Fibroblast of pulmonary artery (primary cell): ENCODE measurements around the gene TRMT10B.

Experiments
- DNase-seq: peaks from one replicate; pipeline ENCODE4 v3.0.0-alpha.2; 2010; ENCODE audit warnings: low read depth
- H3K4me3 ChIP-seq: replicated peaks from 2 replicates; pipeline ENCODE4 v1.5.1; 2011; ENCODE audit warnings: low read depth, mild to moderate bottlenecking, control low read depth, low read length, moderate library complexity
- TF ChIP-seq, protein P1 (sequence below): IDR thresholded peaks from 2 replicates; pipeline ENCODE4 v1.5.1; 2011; ENCODE audit warnings: mild to moderate bottlenecking, control low read depth, low read length, inconsistent platforms; ENCODE audit errors: missing control alignments

TRMT10B gene, protein sequence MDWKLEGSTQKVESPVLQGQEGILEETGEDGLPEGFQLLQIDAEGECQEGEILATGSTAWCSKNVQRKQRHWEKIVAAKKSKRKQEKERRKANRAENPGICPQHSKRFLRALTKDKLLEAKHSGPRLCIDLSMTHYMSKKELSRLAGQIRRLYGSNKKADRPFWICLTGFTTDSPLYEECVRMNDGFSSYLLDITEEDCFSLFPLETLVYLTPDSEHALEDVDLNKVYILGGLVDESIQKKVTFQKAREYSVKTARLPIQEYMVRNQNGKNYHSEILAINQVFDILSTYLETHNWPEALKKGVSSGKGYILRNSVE

GRCh38 chr9:37753489-37754190 is at the start of gene TRMT10B:
Gene TRMT10B (plus strand): TSS chr9:37753805. CDS start chr9:37761932, 8,127 bp downstream.
- DNase-seq = peak; percentile 75
- TF ChIP-seq, protein P1, sequence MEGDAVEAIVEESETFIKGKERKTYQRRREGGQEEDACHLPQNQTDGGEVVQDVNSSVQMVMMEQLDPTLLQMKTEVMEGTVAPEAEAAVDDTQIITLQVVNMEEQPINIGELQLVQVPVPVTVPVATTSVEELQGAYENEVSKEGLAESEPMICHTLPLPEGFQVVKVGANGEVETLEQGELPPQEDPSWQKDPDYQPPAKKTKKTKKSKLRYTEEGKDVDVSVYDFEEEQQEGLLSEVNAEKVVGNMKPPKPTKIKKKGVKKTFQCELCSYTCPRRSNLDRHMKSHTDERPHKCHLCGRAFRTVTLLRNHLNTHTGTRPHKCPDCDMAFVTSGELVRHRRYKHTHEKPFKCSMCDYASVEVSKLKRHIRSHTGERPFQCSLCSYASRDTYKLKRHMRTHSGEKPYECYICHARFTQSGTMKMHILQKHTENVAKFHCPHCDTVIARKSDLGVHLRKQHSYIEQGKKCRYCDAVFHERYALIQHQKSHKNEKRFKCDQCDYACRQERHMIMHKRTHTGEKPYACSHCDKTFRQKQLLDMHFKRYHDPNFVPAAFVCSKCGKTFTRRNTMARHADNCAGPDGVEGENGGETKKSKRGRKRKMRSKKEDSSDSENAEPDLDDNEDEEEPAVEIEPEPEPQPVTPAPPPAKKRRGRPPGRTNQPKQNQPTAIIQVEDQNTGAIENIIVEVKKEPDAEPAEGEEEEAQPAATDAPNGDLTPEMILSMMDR = no peak

GRCh38 chr9:37705787-37706186 is 47.8 kb upstream of the TRMT10B start:
- TF ChIP-seq, protein P1 = no peak
- H3K4me3 ChIP-seq = no peak overlapping the region
- no peak for DNase-seq

More at GRCh38 chr9:37753489-37754190, at the start of gene TRMT10B:
- peak within 1 kb of the TSS; percentile 84 for H3K4me3 ChIP-seq

DNA sequence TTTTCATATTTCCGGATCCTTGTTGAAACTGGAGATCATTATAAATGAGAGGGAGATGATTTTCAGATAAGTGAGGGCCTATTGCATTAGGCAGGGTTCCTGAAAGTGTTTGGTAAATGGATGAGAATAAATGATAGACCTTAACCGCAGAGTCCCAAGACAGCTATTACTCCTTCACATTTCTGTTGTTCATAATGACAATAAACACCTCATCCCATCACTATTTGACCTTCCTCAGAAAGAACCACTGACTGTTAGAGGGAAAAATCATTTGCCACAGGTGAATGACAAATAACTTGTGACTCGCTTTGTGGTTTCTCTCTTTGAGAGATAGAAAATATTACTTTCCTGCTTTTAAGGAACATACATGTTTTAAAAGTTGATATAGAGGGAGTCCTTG is 47.3 kb upstream of the TRMT10B start:
- H3K4me3 ChIP-seq = no peak overlapping the region
- DNase-seq = no peak
- TF ChIP-seq, protein P1 = no peak

- H3K4me3 ChIP-seq = no peak overlapping the region
- TF ChIP-seq, protein P1 = no peak
- DNase-seq = no peak
Measured at GRCh38 chr9:37707748-37708147, 45.9 kb upstream of the TRMT10B start.

DNA sequence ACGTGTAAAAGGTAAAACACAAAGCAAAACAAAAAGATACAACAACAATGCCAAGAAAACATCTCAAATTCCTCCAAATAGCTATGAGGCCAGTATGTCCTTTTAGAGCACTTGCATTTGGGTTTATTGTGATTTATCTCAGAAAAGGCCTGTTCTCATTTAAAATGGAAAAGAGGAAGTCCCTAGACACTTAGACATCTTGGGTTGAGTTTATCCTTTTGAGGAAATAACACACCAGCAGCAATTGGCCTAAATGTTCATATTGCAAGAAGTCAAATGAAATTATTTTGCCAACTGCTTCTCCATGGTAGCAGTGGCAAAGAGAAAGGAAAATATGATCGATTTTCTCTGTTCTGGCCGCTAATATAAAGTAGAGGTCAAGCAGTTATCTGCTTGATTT is 43.6 kb upstream of the TRMT10B start:
- TF ChIP-seq, protein P1 = no peak
- no peak for DNase-seq

GRCh38 chr9:37715260-37715659 is 38.3 kb upstream of the TRMT10B start:
- H3K4me3 ChIP-seq = no peak overlapping the region
- TF ChIP-seq, protein P1 = no peak
- no peak for DNase-seq

More for the DNA sequence above, 43.6 kb upstream of the TRMT10B start:
- no peak overlapping the region for H3K4me3 ChIP-seq
